ENCODE measurements around the gene CYB561D1. TPM values are rescaled to one million over a fixed set of nuclear protein-coding genes. Genes with fewer than 3 reads are reported as not detected.

The CYB561D1 gene
- total and polyA plus RNA-seq, 2 of the 8 experiments (the other 6 are each of a cell fraction or from before 2014, with no cell fraction given): 3.6 to 3.8 TPM

DNA sequence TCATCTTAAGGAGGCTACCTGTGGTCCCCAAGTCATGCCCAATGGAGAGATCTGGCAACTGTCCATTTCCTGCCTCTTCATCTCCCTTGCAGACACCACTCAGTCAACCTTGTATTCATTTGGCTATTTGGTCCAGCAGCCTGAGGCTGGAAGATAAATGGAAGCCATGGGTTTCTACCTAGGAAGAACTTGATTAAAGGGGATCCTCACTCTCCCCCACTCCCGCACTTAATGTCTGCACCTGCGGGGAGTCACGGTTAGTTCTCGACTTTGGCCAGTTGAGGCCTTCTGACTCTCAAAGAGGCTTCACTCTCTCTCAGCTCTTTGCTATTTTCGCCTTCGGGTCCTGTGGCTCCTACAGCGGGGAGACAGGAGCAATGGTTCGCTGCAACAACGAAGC is 18.6 kb upstream of the CYB561D1 start (continued):
- TF ChIP-seq RBBP5 (IDR thresholded peaks at IDR 0.05; ENCODE audit: borderline replicate concordance, low read depth, low read length) (no peak), NRF1 (IDR thresholded peaks at IDR 0.05; ENCODE audit: low read depth, low read length) (no peak), CREB1 (IDR thresholded peaks at IDR 0.05) (no peak), SIRT6 (IDR thresholded peaks at IDR 0.05; ENCODE audit: low read length) (no peak), KDM5A (IDR thresholded peaks at IDR 0.05; ENCODE audit: low read length) (no peak), TBP (IDR thresholded peaks at IDR 0.05; ENCODE audit: low read depth, low read length) (no peak), YY1 (IDR thresholded peaks at IDR 0.05; ENCODE audit: low read depth, low read length) (no peak)

Data from H1 (cell line).